KMS-11 (cell line): Measurements from ENCODE around the gene ACAN.

ENCODE experiments used
- H2AFZ ChIP-seq: fragments of 200-600 bp; sonication (generic); 2 replicates; pipeline ENCODE4 v1.6.1; 2016; ENCODE audit warnings: antibody characterized with exemption, mixed run types, low read depth
- H3K27ac ChIP-seq: fragments of 200-600 bp; sonication (generic); 2 replicates; pipeline ENCODE4 v1.6.1; 2016; ENCODE audit warnings: mild to moderate bottlenecking, mixed run types
- H3K27me3 ChIP-seq: fragments of 200-600 bp; sonication (generic); 2 replicates; pipeline ENCODE4 v1.6.1; 2017; ENCODE audit warnings: mild to moderate bottlenecking, low read depth, mixed run types, moderate library complexity; ENCODE audit not compliant: insufficient read depth
- H3K36me3 ChIP-seq: fragments of 200-600 bp; sonication (generic); 2 replicates; pipeline ENCODE4 v1.6.1; 2017; ENCODE audit warnings: mild to moderate bottlenecking, mixed run types; ENCODE audit not compliant: insufficient read depth
- H3K4me1 ChIP-seq: fragments of 200-600 bp; sonication (generic); 2 replicates; pipeline ENCODE4 v1.6.1; 2016; ENCODE audit warnings: mild to moderate bottlenecking, low read depth, mixed run types; ENCODE audit not compliant: poor library complexity, severe bottlenecking
- H3K4me2 ChIP-seq: fragments of 200-600 bp; sonication (generic); 2 replicates; pipeline ENCODE4 v1.7.0; 2016; ENCODE audit warnings: mild to moderate bottlenecking, mixed run types
- H3K4me3 ChIP-seq: fragments of 200-600 bp; sonication (generic); IDR thresholded peaks from 2 replicates; pipeline ENCODE4 v1.6.1; 2017; ENCODE audit warnings: low read depth, low read length, mixed read lengths; ENCODE audit not compliant: insufficient read depth
- H3K79me2 ChIP-seq: fragments of 200-600 bp; sonication (generic); 2 replicates; pipeline ENCODE4 v1.6.1; 2016; ENCODE audit warnings: low read depth, mixed run types; ENCODE audit not compliant: insufficient read depth
- H3K9ac ChIP-seq: fragments of 200-600 bp; sonication (generic); 2 replicates; pipeline ENCODE4 v1.6.1; 2016; ENCODE audit warnings: mild to moderate bottlenecking, mixed run types
- H4K20me1 ChIP-seq: fragments of 200-600 bp; sonication (generic); 2 replicates; pipeline ENCODE4 v1.6.1; 2016; ENCODE audit warnings: mild to moderate bottlenecking, mixed run types; ENCODE audit not compliant: insufficient read depth
- CTCF ChIP-seq: fragments of 200-600 bp; sonication (generic); conservative IDR thresholded peaks from 2 replicates; pipeline ENCODE4 v1.6.1; 2017; ENCODE audit warnings: low read depth, mild to moderate bottlenecking, antibody characterized with exemption, low read length, moderate library complexity, mixed read lengths

The ACAN gene

GRCh38 chr15:88880944-88881740 is 77.9 kb downstream of the ACAN start:
- Histone ChIP-seq H4K20me1 (no peaks in the 10 kb centered on the region), H3K27me3 (no peaks in the 10 kb centered on the region), H3K4me1 (no peaks in the 10 kb centered on the region), H3K4me2 (no peak overlapping the region), H3K36me3 (no peaks in the 10 kb centered on the region), H3K4me3 (no peak overlapping the region), H3K27ac (no peak overlapping the region), H2AFZ (no peak overlapping the region), H3K79me2 (no peaks in the 10 kb centered on the region), H3K9ac (no peak overlapping the region)
- TF ChIP-seq CTCF, result no peak

GRCh38 chr15:88881775-88882174 is 78.5 kb downstream of the ACAN start:
- Histone ChIP-seq H3K4me2 (no peak overlapping the region), H3K79me2 (no peaks in the 10 kb centered on the region), H3K36me3 (no peaks in the 10 kb centered on the region), H4K20me1 (no peaks in the 10 kb centered on the region), H2AFZ (no peak overlapping the region), H3K4me1 (no peaks in the 10 kb centered on the region), H3K4me3 (no peak overlapping the region), H3K27ac (no peak overlapping the region), H3K9ac (no peak overlapping the region), H3K27me3 (no peaks in the 10 kb centered on the region)
- TF ChIP-seq CTCF, result no peak

- no peaks in the 10 kb centered on the region for H3K79me2 ChIP-seq
- no peak overlapping the region for H3K27ac ChIP-seq
- TF ChIP-seq CTCF, result no peak
- H3K36me3 ChIP-seq, result no peaks in the 10 kb centered on the region
- no peaks in the 10 kb centered on the region for H4K20me1 ChIP-seq
- H3K4me3 ChIP-seq, result no peak overlapping the region
- no peaks in the 10 kb centered on the region for H3K27me3 ChIP-seq
- no peak overlapping the region for H3K9ac ChIP-seq
- no peak overlapping the region for H2AFZ ChIP-seq
- no peaks in the 10 kb centered on the region for H3K4me1 ChIP-seq
- H3K4me2 ChIP-seq, result no peak overlapping the region
These were observed 79.5 kb downstream of the ACAN start for GRCh38 chr15:88882785-88883184.

- Histone ChIP-seq H3K9ac (no peak overlapping the region), H3K27ac (no peak overlapping the region), H3K4me1 (no peaks in the 10 kb centered on the region), H4K20me1 (no peaks in the 10 kb centered on the region), H3K27me3 (no peaks in the 10 kb centered on the region), H2AFZ (no peak overlapping the region), H3K36me3 (no peaks in the 10 kb centered on the region), H3K4me3 (no peak overlapping the region), H3K4me2 (no peak overlapping the region), H3K79me2 (no peaks in the 10 kb centered on the region)
- no peak for TF ChIP-seq CTCF
These were observed 83.9 kb downstream of the ACAN start for GRCh38 chr15:88887068-88887580.
